Left renal pelvis (tissue), 4 donors: ENCODE results near the gene ATP5F1B. TPM values are rescaled to one million over a fixed set of nuclear protein-coding genes. Genes with fewer than 3 reads are reported as not detected.

Experiments used
- DNase-seq, 4 donors: peaks; one replicate each; pipeline ENCODE4 v3.0.0-alpha.2; 2013; ENCODE audit warnings: low read depth in 4 of 4, low spot score in 3 of 4
- polyA plus RNA-seq, 4 donors: library from polyadenylated mRNA; unstranded; fragments of 120-200 nt; gene quantifications; one replicate each; pipeline ENCODE4 v1.2.1, GENCODE V29; 2013; ENCODE audit not compliant: insufficient read length in 4 of 4

The ATP5F1B gene
- polyA plus RNA-seq = 1,000 to 10,000 TPM in 1 of 4 donors, 100 to 1,000 TPM in 3; 483 to 1,155 (median 920) TPM

DNA sequence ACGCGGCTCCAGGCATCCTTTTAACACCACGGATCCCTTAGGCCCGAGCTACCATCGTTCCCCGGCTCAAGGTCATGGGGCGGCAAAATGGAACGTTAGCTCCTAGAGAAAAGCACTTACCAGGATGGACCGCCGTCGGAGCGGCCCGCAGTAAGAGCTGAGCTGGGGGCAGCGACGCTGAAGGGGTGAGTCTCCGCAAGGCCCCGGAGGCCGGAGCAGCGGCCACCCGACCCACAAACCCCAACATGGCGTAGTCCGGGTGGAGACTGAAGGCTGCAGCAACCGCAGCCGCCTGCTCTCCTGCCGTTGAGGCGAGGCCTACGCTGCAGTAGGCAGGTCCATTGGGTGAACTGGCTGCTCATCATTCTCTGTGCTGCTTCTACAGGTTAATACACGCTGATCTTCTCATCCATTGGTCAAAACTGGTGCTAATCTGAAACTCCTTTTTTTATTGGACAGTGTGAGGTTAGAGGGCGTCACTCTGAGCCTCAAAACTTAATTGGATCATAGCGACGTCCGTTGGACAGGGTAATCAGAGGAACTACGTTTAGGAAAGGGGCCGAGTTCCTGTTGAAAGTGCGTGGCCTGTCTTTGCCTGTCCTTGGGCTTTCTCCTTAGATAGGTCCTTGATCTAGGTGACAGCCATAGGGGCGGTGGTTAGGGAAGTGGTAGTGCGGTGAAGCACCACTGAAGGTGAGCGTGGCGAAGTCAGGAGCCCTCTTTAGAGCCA is at the start of gene ATP5F1B:
TSS of gene ATP5F1B (minus strand) at position 268 of the 730 bp plus-strand sequence. CDS start at position 247, 21 bp downstream.
- peak; percentile 98 to 99 (median 99) for DNase-seq

DNA sequence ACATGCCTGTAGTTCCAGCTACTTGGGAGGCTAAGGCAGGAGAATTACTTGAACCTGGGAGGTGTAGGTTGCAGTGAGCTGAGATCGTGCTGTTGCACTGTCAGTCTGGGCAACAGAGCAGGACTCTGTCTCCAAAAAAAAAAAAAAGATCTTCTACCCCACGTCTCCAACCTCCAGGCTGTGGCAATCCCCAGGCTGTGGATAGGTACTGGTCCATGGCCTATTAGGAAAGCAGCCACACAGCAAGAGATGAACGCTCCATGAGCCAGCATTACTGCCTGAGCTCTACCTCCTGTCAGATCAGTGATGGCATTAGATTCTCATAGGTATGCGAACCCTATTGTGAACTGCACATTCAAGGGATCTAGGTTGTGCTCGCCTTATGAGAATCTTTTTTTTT is 48.4 kb upstream of the ATP5F1B start:
- no peak for DNase-seq

DNA sequence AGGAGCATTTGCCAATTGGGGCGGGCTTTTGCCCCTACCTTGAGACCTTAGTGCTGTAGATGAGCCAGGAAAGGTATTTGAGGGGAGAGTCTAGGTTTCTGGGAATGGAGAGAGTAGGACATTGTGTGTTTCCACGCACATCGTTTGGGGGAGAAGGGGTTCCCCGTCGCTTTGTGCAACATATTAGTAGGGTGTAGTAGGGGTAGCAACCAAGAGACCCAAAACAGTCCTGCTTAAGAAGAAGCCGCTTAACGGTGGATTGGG is 43.0 kb upstream of the ATP5F1B start:
- DNase-seq = peak in 1 of 4 donors; percentile 14

DNA sequence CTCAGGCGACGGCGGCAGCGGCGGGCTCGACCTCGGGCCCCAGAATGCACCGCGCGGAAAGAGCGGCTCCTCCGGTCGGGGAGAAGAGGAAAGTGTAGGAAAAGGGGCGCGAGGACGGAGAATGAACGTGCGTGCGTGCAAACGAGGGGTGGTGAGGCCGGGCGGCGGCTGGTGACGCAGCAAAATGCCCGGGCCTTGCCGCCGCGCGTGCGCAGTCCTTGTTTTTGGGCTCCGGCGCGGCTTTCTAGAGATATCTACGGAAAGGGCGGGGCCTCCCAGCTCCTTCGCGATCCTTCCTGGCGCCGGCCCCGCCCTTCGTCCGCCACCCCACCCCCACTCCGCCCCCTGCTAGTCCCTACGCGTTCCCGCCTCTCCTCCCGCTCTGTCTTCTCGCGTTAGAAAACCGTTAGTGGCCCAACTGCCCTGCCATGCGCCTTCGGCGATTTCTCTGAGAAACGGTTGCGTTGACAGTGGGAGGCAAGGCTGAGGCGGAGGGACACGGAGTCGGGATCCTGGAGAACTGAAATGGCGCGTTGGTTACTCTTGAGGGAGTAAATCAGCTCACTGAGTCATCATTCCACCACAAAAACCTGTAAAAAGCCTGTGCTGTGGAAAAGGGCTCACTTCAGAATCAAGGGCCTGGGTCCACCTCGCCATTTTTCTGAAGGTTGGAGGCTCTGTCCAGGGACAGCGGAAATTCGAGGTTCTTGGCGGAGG is 42.5 kb upstream of the ATP5F1B start, which contains the start of gene PTGES3:
TSS of gene PTGES3 (minus strand) at position 156 of the 717 bp plus-strand sequence. CDS start 285 bp downstream, outside the sequence.
- DNase-seq = peak; percentile 93 to 96 (median 95)

DNA sequence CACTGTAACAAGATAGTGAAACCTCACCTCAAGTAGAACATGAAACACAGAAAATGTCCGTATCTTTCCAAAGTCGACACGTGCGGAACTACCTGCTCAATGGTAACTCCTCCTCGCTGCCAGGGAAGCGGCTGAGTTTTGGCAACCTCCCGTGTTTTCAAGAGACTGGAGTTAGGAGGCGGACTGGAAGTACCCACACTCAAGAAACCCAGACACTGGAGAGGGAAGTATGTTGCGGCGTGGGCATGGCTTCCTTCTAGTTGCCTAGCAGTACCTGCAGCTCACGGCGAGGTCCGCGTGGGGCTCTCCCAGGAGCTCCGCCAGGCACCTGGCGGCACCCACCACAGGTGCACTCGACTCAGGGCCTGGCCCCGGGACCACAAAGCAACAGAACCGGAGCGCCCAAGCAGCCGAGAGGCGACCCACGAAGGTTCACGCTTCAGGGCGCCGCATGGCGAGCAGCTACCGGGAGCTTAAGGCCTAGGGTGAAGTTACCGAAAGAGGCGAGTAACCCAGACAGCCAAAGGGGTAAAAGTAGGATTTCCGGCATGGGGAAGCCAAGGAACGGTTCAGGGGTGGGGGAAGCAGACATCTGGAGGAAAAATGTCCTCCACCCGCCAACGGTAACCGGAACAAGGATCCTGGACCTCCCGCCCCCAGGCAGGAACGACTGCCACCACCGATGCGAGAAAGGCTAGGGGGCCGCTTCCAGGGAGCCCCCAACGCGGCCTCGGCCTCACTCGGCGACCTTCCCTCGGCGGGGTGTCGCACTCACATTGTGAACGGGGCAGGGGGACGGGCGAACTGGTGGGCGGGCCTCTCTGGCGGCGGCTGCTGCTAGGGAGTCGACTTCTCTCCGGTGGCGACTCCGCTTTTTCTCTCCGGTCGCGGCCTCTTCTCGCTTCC is 41.7 kb upstream of the ATP5F1B start:
- peak in 2 of 4 donors; percentile 31 for DNase-seq

DNA sequence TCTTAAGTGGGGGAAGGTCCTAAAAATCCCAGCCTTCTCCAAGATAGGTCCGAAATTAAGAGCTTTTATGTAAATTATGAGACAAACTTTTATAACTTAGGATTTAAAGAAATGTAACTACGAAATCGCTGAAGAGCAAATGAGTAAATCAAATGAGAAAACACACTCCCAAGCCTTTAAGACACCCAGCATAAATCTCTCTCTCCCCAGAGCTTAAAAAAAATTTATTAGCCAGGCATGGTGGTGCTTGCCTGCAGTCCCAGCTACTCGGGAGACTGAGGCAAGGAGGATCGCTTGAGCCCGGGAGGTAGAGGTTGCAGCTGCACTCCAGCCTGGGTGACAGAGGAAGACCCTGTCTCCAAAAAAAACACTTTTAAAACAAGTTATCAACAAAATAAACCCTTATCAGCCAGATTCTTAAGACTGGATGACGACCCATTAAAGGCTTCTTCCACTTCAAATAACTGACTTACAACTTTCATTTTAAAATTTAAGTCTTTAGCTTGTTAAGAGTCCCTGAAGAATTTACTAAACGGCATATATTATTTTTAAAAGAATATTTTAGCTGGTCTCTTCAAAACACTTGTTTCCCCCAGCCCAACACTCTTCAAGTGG is 39.1 kb upstream of the ATP5F1B start:
- peak in 2 of 4 donors; percentile 16 to 31 for DNase-seq

DNA sequence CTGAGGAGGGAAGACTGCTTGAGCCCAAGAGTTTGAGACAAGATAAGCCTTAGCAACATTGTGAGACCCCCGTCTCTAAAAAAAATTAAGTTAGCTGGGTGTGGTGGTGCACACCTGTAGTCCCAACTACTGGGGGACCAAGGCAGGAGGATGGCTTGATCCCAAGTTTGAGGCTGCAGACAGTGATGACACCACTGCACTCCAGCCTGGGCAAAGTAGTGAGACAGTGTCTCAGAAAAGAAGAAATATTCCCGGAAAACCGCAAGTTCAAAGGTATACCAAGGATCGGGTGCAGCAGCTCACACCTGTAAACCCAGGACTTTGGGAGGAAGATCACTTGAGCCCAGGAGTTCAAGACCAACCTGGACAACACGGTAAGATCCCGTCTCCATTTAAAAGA is 36.5 kb upstream of the ATP5F1B start:
- DNase-seq = no peak

DNA sequence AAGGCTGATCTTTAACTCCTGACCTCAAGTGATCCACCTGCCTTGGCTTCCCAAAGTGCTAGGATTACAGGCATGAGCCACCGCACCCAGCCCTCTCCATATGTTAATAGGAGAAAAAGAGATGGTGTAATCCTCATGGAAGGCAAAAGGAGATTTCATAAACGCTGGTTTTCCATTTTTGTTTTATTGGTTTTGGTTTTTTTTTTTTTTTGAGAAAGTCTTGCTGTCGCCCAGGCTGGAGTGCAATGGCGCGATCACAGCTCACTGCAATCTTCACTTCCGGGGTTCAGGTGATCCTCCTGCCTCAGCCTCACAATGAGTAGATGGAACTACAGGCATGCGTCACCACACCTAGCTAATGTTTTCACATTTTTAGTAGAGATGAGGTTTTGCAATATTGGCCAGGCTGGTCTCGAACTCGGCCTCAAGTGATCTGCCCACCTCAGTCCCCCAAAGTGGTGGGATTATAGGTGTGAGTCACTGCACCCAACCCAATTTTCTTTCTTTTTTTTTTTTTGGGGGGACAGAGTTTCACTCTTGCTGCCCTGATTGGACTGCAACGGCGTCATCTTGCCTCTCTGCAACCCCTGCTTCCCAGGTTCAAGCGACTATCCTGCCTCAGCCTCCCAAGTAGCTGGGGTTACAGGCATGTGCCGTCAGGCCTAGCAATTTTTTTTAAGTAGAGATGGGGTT is 34.2 kb upstream of the ATP5F1B start:
- DNase-seq = no peak

DNA sequence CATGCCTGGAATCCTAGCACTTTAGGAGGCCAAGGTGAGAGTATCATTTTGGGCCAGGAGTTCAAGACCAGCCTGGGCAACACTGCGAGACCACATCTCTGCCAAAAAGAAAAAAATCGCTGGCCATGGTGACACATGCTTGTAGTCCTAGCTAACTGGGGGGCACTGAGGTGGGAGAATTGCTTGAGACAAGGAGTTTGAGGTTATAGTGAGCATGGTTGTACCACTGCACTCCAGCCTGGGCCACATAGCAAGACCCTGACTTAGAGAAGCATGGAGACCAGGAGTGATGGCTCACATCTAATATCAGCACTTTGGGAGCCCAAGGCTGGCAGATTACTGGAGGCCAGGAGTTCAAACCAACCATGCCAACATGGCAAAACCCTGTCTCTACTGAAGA is 33.1 kb upstream of the ATP5F1B start:
- no peak for DNase-seq

DNA sequence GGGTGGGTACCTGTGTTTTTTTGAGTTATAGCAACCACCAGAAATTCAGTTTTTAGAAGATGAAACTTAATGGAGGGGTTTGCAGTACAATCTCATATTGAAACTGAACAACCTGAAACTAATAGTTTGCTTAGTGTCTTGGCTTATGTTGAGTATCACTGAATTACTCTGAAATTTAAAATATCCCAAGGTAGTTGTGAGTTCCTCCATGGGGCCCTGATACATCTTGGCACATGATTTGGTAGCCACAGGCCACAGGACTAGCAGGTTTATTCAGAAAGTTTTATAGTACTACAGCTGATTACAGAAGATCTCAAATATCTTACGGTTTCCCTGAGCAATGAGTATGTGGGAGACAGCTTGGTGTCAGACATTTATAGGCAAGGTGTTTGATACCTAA is 31.9 kb upstream of the ATP5F1B start:
- DNase-seq = no peak

DNA sequence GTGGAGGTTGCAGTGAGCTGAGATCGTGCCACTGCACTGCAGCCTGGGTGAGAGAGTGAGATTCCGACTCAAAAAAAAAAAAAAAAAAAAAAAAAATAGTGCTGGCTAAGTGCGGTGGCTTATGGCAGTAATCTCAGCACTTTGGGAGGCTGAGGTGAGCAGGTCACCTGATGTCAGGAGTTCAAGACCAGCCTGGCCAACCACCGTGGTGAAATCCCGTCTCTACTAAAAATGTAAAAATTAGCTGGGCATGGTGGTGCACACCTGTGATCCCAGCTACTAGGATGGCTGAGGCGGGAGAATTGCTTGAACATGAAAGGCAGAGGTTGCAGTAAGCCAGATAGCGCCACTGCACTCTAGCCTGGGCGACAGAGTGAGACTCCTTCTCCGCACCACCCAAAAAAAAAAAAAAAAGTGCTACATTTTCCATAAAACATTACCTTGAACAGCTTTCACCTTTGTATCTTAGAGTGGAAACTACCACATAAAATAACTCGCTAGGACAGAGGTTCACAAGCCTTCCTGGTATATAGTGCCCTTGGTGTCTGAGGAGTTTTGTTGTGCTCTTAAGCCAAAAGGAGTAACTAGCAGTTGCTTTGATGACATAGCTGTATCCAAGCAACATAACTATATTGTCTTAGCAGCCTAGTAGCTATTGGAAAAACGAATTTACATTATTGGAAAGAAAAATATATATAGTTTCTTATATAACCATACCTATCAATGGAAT is 31.2 kb upstream of the ATP5F1B start:
- DNase-seq = no peak

DNA sequence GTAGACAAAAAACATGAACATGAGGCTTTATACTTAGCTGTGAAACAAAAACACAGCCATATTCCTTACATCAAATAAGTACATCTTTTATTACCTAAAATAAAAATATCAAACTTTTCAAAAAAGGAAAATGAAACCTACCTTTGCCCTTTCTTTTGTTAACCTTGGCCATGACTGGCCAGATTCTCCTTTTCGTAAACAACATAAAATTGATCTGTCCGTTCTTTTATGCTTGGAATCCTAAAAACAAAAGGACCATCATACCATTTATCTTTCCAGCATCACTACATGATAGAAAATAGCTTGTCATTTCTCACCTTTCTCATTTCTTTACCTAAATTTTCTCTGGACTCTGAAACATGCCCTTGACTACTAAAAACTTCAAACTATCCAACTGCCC is 25.8 kb upstream of the ATP5F1B start:
- no peak for DNase-seq

DNA sequence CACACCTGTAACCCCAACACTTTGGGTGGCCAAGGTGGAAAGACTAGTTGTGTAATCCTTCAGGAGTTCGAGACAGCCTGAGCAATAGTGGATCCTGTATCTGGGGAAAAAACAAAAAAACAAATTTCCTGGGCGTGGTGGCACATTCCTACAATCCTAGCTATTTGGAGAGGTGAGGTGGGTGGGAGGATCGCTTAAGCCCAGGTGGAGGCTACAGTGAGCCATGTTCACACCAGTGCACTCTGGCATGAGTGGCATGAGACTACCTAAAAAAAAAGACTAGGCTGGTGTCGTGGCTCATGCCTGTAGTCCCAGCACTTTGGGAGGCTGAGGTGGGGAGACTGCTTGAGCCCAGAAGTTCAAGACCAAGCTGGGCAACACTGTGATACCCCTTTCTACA is 25.1 kb upstream of the ATP5F1B start:
- DNase-seq = no peak

DNA sequence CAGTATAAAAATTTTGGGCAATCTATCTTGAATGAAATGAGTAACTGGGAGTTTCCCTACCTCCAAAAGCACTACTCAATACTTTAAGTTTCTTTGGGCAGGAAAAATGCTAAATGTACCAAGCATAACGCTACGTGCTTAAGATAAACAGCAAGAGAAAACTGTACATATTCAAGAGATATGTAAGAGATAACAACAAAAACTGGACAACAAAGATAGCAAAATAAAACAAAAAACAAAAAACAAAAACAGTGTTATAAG is 22.3 kb upstream of the ATP5F1B start:
- DNase-seq = no peak

DNA sequence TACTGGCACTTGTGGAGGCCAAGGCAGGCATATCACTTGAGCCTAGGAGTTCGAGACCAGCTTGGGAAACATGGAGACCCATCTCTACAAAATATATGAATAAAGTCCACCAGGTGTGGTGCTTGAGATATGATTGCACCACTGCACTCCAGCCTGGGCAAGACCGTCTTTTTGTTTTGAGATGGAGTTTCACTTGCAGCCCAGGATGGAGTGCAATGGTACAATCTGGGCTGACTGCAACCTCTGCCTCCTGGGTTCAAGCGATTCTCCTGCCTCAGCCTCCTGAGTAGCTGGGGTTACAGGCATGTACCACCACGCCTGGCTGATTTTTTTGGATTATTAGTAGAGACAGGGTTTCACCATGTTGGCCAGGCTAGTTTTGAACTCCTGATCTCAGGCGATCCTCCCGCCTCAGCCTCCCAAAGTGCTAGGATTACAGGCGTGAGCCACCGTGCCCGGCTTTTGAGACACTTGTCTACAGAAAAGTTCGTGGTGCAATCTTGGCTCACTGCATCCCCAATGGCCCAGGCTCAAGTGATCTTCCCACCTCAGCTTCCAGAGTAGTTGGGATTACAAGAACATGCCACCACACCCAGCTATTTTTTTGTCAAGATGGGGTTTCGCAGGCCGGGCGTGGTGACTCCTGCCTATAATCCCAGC is 16.3 kb upstream of the ATP5F1B start:
- no peak for DNase-seq

DNA sequence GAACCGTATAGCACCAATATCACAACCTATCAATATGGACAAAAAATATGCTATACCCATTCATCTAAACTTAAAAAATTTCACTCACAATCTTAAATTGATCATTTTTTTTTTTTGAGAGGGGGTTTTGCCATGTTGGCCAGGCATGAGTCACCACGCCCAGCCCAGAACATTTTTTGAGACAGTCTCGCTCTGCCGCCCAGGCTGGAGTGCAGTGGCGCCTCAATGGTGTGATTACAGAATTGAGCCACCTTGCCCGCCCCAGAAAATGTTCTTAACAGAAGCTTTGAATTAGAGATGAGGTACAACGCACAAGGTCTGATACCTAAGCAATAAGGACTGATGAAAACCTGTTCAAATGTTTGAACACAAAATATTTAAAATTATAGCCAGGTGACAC is 15.8 kb upstream of the ATP5F1B start:
- DNase-seq = no peak

DNA sequence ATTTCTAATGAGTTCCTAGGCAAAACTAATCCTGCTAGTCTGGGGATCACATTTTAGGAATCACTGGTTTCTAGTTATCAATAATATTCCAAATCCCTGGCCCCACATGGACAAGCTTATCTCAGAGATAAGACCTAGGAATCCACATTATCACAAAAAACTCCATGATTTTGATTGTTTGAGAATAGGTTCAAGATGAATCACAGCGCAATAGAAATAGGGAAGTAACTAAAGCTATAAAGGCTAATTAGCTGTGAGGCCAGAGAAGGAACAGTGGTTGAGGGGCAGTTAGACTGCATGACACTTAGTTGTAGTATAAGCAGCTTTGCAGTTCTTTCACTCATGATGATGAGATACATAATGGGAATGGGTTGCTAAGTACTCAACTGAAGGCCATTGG is 13.1 kb upstream of the ATP5F1B start:
- no peak for DNase-seq

DNA sequence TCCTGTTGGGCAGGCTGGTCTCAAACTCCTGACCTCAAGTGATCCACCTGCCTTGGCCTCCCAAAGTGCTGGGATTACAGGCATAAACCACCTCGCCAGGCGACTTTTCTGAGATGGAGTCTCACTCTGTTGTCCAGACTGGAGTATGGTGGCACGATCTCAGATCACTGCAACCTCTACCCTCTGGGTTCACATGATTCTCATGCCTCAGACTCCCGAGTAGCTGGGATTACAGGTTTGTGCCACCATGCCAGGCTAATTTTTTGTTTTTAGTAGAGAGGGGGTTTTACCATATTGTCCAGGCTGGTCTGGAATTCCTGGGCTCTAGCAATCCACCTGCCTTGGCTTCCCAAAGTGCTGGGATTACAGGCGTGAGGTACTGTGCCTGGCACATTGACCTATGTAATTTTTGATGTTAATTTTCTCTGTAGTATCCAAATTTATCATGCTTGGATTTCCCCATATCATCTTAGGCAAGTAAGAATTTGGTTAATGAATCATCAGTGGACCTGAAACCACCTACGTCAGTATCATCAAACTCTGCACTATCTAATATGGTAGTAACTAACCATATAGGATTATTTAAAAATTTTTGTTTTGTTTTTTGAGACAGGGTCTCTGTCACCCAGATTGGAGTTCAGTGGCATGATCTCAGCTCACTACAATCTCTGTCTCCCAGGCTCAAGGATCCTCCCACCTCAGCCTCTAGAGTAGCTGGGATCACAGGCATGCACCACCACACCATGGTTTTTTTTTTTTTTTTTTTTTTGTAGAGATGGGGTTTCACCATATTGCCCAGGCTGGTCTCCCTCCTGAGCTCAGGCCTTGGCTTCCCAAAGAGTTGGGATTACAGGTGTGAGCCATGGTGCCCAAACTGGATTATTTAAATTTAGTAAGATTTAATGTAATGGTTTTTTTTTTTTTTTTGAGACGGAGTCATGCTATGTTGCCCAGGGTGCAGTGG is 11.9 kb upstream of the ATP5F1B start:
- DNase-seq = no peak
